Endothelial cell of umbilical vein (primary cell): ENCODE results near the gene CSNK1G3. TPM values are rescaled to one million over a fixed set of nuclear protein-coding genes. Genes with fewer than 3 reads are reported as not detected.

Experiments
- BruUV-seq: library from RNA; stranded (reverse); fragments of 400-500 nt; replicated peaks from 2 replicates; lab custom pipeline; 2021; lab: Mats Ljungman, UMichigan
- CTCF ChIA-PET: fragments of 300-600, 350-600 bp; sonication (Branson Sonifier 250); formaldehyde crosslinking; loops from one replicate; lab custom pipeline; 2021; ENCODE audit warnings: antibody characterized with exemption, inconsistent platforms; lab: Charles Lee
- POLR2A ChIA-PET: fragments of 300-600, 350-600 bp; sonication (Branson Sonifier 250); formaldehyde crosslinking; loops from one replicate; lab custom pipeline; 2021; ENCODE audit warnings: antibody characterized with exemption, inconsistent platforms; lab: Charles Lee
- DNase-seq: peaks from one replicate; pipeline ENCODE4 v3.0.0-alpha.2; 2011; ENCODE audit warnings: low read depth, low spot score
- FAIRE-seq: peaks from 2 replicates; lab custom pipeline; 2011; peaks lifted over from hg19 to GRCh38; lab: Jason Lieb, UNC
- H2AFZ ChIP-seq: 2 replicates; pipeline ENCODE4 v1.6.0; 2012; ENCODE audit warnings: low read depth, low read length, control low read depth, inconsistent platforms
- H3K27ac ChIP-seq: 2 replicates; pipeline ENCODE4 v1.5.1; 2011; ENCODE audit warnings: low read depth, mild to moderate bottlenecking, control low read depth, low read length, moderate library complexity; ENCODE audit not compliant: insufficient read depth
- H3K27me3 ChIP-seq, 2 experiments: 2 replicates each; pipeline versions ENCODE4 v1.6.0 to v1.6.1; 2011; ENCODE audit warnings: low read length in 2 of 2, mixed read lengths in 1 of 2; ENCODE audit not compliant: control insufficient read depth in 2 of 2, insufficient read depth in 2 of 2
- H3K36me3 ChIP-seq, 2 experiments: 2 replicates in 1 of 2; 3 replicates in 1 of 2; pipeline ENCODE4 v1.5.1; 2011; ENCODE audit warnings: low read length in 2 of 2, mild to moderate bottlenecking in 1 of 2, moderate library complexity in 1 of 2; ENCODE audit not compliant: control insufficient read depth in 2 of 2, insufficient read depth in 2 of 2; ENCODE audit errors: extremely low read depth in 1 of 2
- H3K4me1 ChIP-seq: 3 replicates; pipeline ENCODE4 v1.5.1; 2011; ENCODE audit warnings: mild to moderate bottlenecking, low read length; ENCODE audit not compliant: control insufficient read depth, insufficient read depth; ENCODE audit errors: extremely low read depth
- H3K4me2 ChIP-seq: 2 replicates; pipeline ENCODE4 v1.6.1; 2011; ENCODE audit warnings: low read length, control low read depth, mixed read lengths; ENCODE audit not compliant: insufficient read depth
- H3K4me3 ChIP-seq, 3 experiments: fragments of 200-600 bp in 1 of 3; sonication (generic), shearing (Covaris generic) in 1 of 3; replicated peaks in 1 of 3; 2 replicates each; pipeline ENCODE4 v1.5.1; 2011 to 2016; ENCODE audit warnings: control low read depth in 3 of 3, low read length in 3 of 3, mild to moderate bottlenecking in 2 of 3, inconsistent platforms in 1 of 3, low read depth in 1 of 3, moderate library complexity in 1 of 3; ENCODE audit not compliant: insufficient read depth in 1 of 3
- H3K79me2 ChIP-seq: 2 replicates; pipeline ENCODE4 v1.6.0; 2012; ENCODE audit warnings: low read length, inconsistent platforms; ENCODE audit not compliant: control insufficient read depth, insufficient read depth
- H3K9ac ChIP-seq: replicated peaks from 2 replicates; pipeline ENCODE3; 2011; ENCODE audit warnings: low read length, control low read depth; ENCODE audit not compliant: insufficient read depth; ENCODE audit errors: extremely low read depth
- H3K9me1 ChIP-seq: replicated peaks from 3 replicates; pipeline ENCODE4 v1.6.0; 2011; ENCODE audit warnings: mild to moderate bottlenecking, low read length; ENCODE audit not compliant: control insufficient read depth, insufficient read depth; ENCODE audit errors: extremely low read depth
- H3K9me3 ChIP-seq: replicated peaks from 2 replicates; pipeline ENCODE4 v1.5.1; 2012; ENCODE audit warnings: low read length, inconsistent platforms; ENCODE audit not compliant: control insufficient read depth, insufficient read depth
- H4K20me1 ChIP-seq: replicated peaks from 2 replicates; pipeline ENCODE3; 2011; ENCODE audit warnings: mild to moderate bottlenecking, low read length; ENCODE audit not compliant: control insufficient read depth, insufficient read depth; ENCODE audit errors: extremely low read depth
- EZH2 ChIP-seq: IDR thresholded peaks from 2 replicates; pipeline ENCODE4 v1.6.1; 2012; ENCODE audit warnings: borderline replicate concordance, low read depth, mild to moderate bottlenecking, moderate library complexity, low read length, inconsistent platforms; ENCODE audit not compliant: severe bottlenecking
- FOS ChIP-seq: IDR thresholded peaks from 2 replicates; pipeline ENCODE4 v1.6.1; 2011; ENCODE audit warnings: mild to moderate bottlenecking, low read length, moderate library complexity, borderline replicate concordance; ENCODE audit not compliant: insufficient read depth
- GATA2 ChIP-seq: IDR thresholded peaks from 2 replicates; pipeline ENCODE4 v1.7.0; 2011; ENCODE audit warnings: low read depth, mild to moderate bottlenecking, moderate library complexity, mixed read lengths, low read length; ENCODE audit not compliant: insufficient read length, insufficient read depth
- JUN ChIP-seq: IDR thresholded peaks from 2 replicates; pipeline ENCODE4 v1.6.1; 2011; ENCODE audit warnings: borderline replicate concordance, low read depth; ENCODE audit not compliant: insufficient read length, insufficient read depth
- MYC ChIP-seq: IDR thresholded peaks from one replicate; pipeline ENCODE4 v1.6.1; 2011; ENCODE audit warnings: mild to moderate bottlenecking, low read depth, low read length
- POLR2A ChIP-seq: IDR thresholded peaks from 2 replicates; pipeline ENCODE4 v1.6.1; 2012; ENCODE audit warnings: low read depth, mild to moderate bottlenecking, control low read depth, low read length
- POLR2AphosphoS5 ChIP-seq: IDR thresholded peaks from 2 replicates; pipeline ENCODE4 v1.6.1; 2012; ENCODE audit warnings: low read depth, mild to moderate bottlenecking, control low read depth, low read length, moderate library complexity; ENCODE audit not compliant: insufficient read depth
- dilution Hi-C: fragments of 300-500 bp; cut with MboI; formaldehyde crosslinking; loops from one replicate; pipeline ENCODE4 v1.15.0; 2019; ENCODE audit warnings: low sequenced_read_pairs; ENCODE audit not compliant: extremely low pct_ligation_motif_present
- intact Hi-C: fragments of 100-400 bp; cut with micrococcal nuclease; formaldehyde crosslinking; loops from one replicate; pipeline ENCODE4 v1.10.0; 2022
- polyA plus RNA-seq, 4 experiments: library from polyadenylated mRNA; depleted of rRNA in 3 of 4; stranded (reverse) in 3 of 4; unstranded in 1 of 4; fragments of >200 nt; gene quantifications; 2 replicates each; pipeline versions ENCODE4 v1.2.1 to v1.2.3, GENCODE V29; 2011 to 2012; ENCODE audit warnings: missing spikeins in 1 of 4
- total RNA-seq: library from RNA; stranded (reverse); gene quantifications from 2 replicates; pipeline ENCODE4 v1.2.3, GENCODE V29; 2021
- TF ChIP-seq, protein P1 (sequence below): IDR thresholded peaks from 2 replicates; pipeline ENCODE4 v1.6.1; 2011; ENCODE audit not compliant: insufficient read depth, insufficient read length
- TF ChIP-seq, protein P2 (sequence below), 2 donors: IDR thresholded peaks; 1 replicate in 1 of 2; 2 replicates in 1 of 2; pipeline ENCODE4 v1.5.1; 2011; ENCODE audit warnings: low read length in 2 of 2, mild to moderate bottlenecking in 2 of 2, moderate library complexity in 2 of 2, control low read depth in 1 of 2, inconsistent platforms in 1 of 2, low read depth in 1 of 2; ENCODE audit not compliant: insufficient read depth in 1 of 2; ENCODE audit errors: extremely low read depth in 1 of 2

Gene CSNK1G3
- total and polyA plus RNA-seq, 2 donors (not counting 3 experiments of a cell fraction or from before 2014, with no cell fraction given): 10.4 to 35.9 TPM

DNA sequence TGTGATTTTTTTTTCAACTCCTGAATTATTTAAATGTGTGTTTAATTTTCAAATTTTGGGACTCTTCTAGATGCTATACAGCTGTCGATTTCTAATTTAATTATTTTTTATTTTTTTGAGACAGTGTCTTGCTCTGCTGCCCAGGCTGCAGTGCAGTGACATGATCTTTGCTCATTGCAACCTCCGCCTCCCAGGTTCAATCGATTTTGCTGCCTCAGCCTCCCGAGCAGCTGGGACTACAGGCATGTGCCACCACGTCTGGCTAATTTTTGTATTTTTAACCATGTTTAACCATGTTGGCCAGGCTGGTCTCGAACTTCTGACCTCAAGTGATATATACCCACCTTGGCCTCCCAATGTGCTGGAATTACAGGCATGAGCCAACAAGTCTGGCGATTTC lies 28.6 kb downstream of the CSNK1G3 start:
- no peak overlapping the region for H3K4me2 ChIP-seq
- intact Hi-C loops: no loop called here
- peaks cover 2% of the 10 kb centered on the region for H3K9me1 ChIP-seq
- H3K9me3 ChIP-seq: no peaks in the 10 kb centered on the region
- dilution Hi-C loops: no loop called here
- no peak overlapping the region for H3K4me3 ChIP-seq
- no peaks in the 10 kb centered on the region for H3K4me1 ChIP-seq
- FAIRE-seq (no peak), DNase-seq (no peak)
- H3K27ac ChIP-seq: no peak overlapping the region
- ChIA-PET CTCF (interaction anchor here (1.0 to 1.8 kb wide), 4 partner anchors 9 to 117 kb away, joined by 3 to 5 read pairs (median 4); no protein-coding TSS in a partner anchor), POLR2A (no interaction called here)
- H3K27me3 ChIP-seq: no peaks in the 10 kb centered on the region
- peaks cover 57% of the 10 kb centered on the region for H3K79me2 ChIP-seq
- peaks cover 18% of the 10 kb centered on the region for H4K20me1 ChIP-seq
- H3K36me3 ChIP-seq: no peaks in the 10 kb centered on the region
- BruUV-seq: no TSS peak
- H2AFZ ChIP-seq: no peak overlapping the region
- no peak for TF ChIP-seq POLR2AphosphoS5
- TF ChIP-seq JUN: no peak
- no peak for TF ChIP-seq GATA2
- TF ChIP-seq, protein P1, sequence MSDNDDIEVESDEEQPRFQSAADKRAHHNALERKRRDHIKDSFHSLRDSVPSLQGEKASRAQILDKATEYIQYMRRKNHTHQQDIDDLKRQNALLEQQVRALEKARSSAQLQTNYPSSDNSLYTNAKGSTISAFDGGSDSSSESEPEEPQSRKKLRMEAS: no peak
- no peak overlapping the region for H3K9ac ChIP-seq

DNA sequence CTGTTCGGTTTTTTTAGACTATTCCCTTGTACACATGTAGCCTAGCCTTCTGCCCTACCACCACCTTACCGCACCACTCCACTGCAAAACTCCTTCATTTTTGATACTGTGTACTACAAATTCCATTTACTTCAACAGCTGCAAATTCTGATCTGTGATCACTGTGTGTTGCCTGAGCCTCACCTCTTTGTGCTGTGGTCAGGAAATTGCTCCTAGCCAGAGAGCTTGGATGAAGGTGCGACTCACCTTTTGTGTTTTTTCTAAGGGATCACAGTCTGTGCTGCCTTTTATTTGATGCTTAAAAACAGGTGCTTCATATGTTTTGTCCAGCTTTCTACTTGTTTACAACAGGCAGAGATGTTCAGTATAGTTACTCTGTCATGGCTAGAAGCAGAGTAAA lies 31.5 kb downstream of the CSNK1G3 start:
- BruUV-seq: no TSS peak
- CTCF ChIA-PET: interaction anchor here (1.3 to 2.2 kb wide), 2 partner anchors 12 to 120 kb away, joined by 6 to 7 read pairs; partner anchors contain the start of gene CEP120
- peaks cover 13% of the 10 kb centered on the region for H4K20me1 ChIP-seq

More for the DNA sequence above, 31.5 kb downstream of the CSNK1G3 start:
- DNase-seq: no peak
- Histone ChIP-seq H3K4me1 (no peaks in the 10 kb centered on the region), H3K9ac (no peak overlapping the region), H3K36me3 (no peaks in the 10 kb centered on the region), H3K9me3 (no peaks in the 10 kb centered on the region), H2AFZ (no peak overlapping the region), H3K4me2 (no peak overlapping the region), H3K27me3 (no peaks in the 10 kb centered on the region), H3K4me3 (no peak overlapping the region), H3K9me1 (peaks cover 2% of the 10 kb centered on the region), H3K79me2 (peaks cover 48% of the 10 kb centered on the region), H3K27ac (no peak overlapping the region)
- intact Hi-C loops: no loop called here
- POLR2A ChIA-PET: no interaction called here
- no peak for FAIRE-seq
- dilution Hi-C loops: no loop called here
- TF ChIP-seq, protein P2, sequence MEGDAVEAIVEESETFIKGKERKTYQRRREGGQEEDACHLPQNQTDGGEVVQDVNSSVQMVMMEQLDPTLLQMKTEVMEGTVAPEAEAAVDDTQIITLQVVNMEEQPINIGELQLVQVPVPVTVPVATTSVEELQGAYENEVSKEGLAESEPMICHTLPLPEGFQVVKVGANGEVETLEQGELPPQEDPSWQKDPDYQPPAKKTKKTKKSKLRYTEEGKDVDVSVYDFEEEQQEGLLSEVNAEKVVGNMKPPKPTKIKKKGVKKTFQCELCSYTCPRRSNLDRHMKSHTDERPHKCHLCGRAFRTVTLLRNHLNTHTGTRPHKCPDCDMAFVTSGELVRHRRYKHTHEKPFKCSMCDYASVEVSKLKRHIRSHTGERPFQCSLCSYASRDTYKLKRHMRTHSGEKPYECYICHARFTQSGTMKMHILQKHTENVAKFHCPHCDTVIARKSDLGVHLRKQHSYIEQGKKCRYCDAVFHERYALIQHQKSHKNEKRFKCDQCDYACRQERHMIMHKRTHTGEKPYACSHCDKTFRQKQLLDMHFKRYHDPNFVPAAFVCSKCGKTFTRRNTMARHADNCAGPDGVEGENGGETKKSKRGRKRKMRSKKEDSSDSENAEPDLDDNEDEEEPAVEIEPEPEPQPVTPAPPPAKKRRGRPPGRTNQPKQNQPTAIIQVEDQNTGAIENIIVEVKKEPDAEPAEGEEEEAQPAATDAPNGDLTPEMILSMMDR (IDR thresholded peaks at IDR 0.05; ENCODE audit: extremely low read depth in 1 of 2, insufficient read depth in 1 of 2, low read depth in 1 of 2, low read length in 2 of 2): no peak
- TF ChIP-seq MYC (no peak), POLR2A (no peak), GATA2 (no peak), EZH2 (no peak), FOS (no peak)
- TF ChIP-seq, protein P1: no peak
